GM18526 (cell line): Measurements from ENCODE around the gene KDM4B.

Experiments
- POLR2A ChIP-seq: IDR thresholded peaks from 3 replicates; pipeline ENCODE4 v1.6.1; 2011; ENCODE audit not compliant: insufficient read length; ENCODE audit errors: extremely low read depth

KDM4B gene

GRCh38 chr19:5102520-5102919 is 133.6 kb downstream of the KDM4B start:
- no peak for TF ChIP-seq POLR2A

- no peak for TF ChIP-seq POLR2A
These were observed 134.3 kb downstream of the KDM4B start for GRCh38 chr19:5103061-5103701.

GRCh38 chr19:5103812-5104410 is 135.0 kb downstream of the KDM4B start:
- no peak for TF ChIP-seq POLR2A

- TF ChIP-seq POLR2A = no peak
These were observed 136.0 kb downstream of the KDM4B start for GRCh38 chr19:5104871-5105351.

- TF ChIP-seq POLR2A = no peak
These were observed 137.3 kb downstream of the KDM4B start for GRCh38 chr19:5106191-5106726.

GRCh38 chr19:5106971-5107370 is 138.1 kb downstream of the KDM4B start:
- TF ChIP-seq POLR2A = no peak

- TF ChIP-seq POLR2A = no peak
These were observed 138.7 kb downstream of the KDM4B start for GRCh38 chr19:5107432-5108122.

GRCh38 chr19:5108123-5108596 is 139.2 kb downstream of the KDM4B start:
- no peak for TF ChIP-seq POLR2A

- TF ChIP-seq POLR2A = no peak
These were observed 140.0 kb downstream of the KDM4B start for GRCh38 chr19:5108866-5109265.

- no peak for TF ChIP-seq POLR2A
These were observed 140.6 kb downstream of the KDM4B start for GRCh38 chr19:5109560-5109959.

- no peak for TF ChIP-seq POLR2A
These were observed 141.6 kb downstream of the KDM4B start for GRCh38 chr19:5110546-5110945.

- no peak for TF ChIP-seq POLR2A
These were observed 142.1 kb downstream of the KDM4B start for GRCh38 chr19:5111051-5111450.

GRCh38 chr19:5112175-5112574 is 143.3 kb downstream of the KDM4B start:
- no peak for TF ChIP-seq POLR2A

- TF ChIP-seq POLR2A = no peak
These were observed 144.0 kb downstream of the KDM4B start for GRCh38 chr19:5112681-5113575.

GRCh38 chr19:5113633-5114586 is 145.0 kb downstream of the KDM4B start:
- TF ChIP-seq POLR2A = no peak
